ENCODE measurements around the gene PLCXD3.

DNA sequence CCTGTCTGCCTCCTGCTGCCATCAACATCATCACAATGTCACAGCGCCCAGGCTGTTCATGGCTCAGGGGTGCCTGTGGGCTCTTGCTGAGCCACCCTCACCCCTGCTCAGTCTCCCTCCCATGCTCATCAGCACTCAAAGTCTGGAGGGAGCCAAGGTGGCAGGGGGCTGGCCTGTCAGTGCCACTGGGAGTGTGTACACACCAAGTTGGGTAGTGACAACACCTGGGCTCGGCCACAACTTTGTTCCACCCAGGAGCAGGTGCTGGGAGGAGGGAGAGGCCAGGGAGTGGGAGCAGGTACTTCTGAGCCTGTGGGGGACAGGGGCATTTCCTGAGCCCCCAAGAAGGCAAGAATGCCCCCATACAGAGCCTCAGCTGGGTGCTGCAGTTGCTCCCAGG lies 219.6 kb downstream of the PLCXD3 start:
- TF ChIP-seq, protein P1, sequence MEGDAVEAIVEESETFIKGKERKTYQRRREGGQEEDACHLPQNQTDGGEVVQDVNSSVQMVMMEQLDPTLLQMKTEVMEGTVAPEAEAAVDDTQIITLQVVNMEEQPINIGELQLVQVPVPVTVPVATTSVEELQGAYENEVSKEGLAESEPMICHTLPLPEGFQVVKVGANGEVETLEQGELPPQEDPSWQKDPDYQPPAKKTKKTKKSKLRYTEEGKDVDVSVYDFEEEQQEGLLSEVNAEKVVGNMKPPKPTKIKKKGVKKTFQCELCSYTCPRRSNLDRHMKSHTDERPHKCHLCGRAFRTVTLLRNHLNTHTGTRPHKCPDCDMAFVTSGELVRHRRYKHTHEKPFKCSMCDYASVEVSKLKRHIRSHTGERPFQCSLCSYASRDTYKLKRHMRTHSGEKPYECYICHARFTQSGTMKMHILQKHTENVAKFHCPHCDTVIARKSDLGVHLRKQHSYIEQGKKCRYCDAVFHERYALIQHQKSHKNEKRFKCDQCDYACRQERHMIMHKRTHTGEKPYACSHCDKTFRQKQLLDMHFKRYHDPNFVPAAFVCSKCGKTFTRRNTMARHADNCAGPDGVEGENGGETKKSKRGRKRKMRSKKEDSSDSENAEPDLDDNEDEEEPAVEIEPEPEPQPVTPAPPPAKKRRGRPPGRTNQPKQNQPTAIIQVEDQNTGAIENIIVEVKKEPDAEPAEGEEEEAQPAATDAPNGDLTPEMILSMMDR (conservative IDR thresholded peaks at IDR 0.05; ENCODE audit: low read depth, low read length): no peak
- TF ChIP-seq EZH2 (IDR thresholded peaks at IDR 0.05; ENCODE audit: low read length, unreplicated experiment) (no peak), EZH2phosphoT487 (IDR thresholded peaks at IDR 0.05; ENCODE audit: borderline replicate concordance, low read length) (no peak)
